HUES48 (cell line): ENCODE data around the gene SMAD7.

ENCODE experiments used
- H3K27ac ChIP-seq: one replicate; pipeline ENCODE4 v1.7.0; 2013; ENCODE audit warnings: low read depth, low read length, inconsistent platforms
- H3K27me3 ChIP-seq: 2 replicates; pipeline ENCODE4 v1.6.1; 2013; ENCODE audit warnings: mild to moderate bottlenecking, low read length; ENCODE audit not compliant: control insufficient read depth, insufficient read depth
- H3K36me3 ChIP-seq: 2 replicates; pipeline ENCODE4 v1.6.1; 2013; ENCODE audit warnings: low read length; ENCODE audit not compliant: control insufficient read depth, insufficient read depth
- H3K4me1 ChIP-seq: 2 replicates; pipeline ENCODE4 v1.6.1; 2013; ENCODE audit warnings: mild to moderate bottlenecking, low read length; ENCODE audit not compliant: control insufficient read depth, insufficient read depth
- H3K4me3 ChIP-seq: 2 replicates; pipeline ENCODE4 v1.5.1; 2013; ENCODE audit warnings: mild to moderate bottlenecking, low read depth, low read length
- H3K9ac ChIP-seq: 2 replicates; pipeline ENCODE4 v1.6.1; 2013; ENCODE audit warnings: mild to moderate bottlenecking, low read depth, low read length, moderate library complexity
- H3K9me3 ChIP-seq: 2 replicates; pipeline ENCODE4 v1.6.1; 2013; ENCODE audit warnings: low read length; ENCODE audit not compliant: control insufficient read depth, insufficient read depth

The SMAD7 gene, protein sequence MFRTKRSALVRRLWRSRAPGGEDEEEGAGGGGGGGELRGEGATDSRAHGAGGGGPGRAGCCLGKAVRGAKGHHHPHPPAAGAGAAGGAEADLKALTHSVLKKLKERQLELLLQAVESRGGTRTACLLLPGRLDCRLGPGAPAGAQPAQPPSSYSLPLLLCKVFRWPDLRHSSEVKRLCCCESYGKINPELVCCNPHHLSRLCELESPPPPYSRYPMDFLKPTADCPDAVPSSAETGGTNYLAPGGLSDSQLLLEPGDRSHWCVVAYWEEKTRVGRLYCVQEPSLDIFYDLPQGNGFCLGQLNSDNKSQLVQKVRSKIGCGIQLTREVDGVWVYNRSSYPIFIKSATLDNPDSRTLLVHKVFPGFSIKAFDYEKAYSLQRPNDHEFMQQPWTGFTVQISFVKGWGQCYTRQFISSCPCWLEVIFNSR

GRCh38 chr18:48950536-48951447 lies at the start of gene SMAD7:
TSS of gene SMAD7 (minus strand) at chr18:48950965. CDS start at chr18:48950424, 541 bp downstream.
- peaks cover 48% of the 10 kb centered on the region for H3K4me1 ChIP-seq
- H3K9me3 ChIP-seq = no peaks in the 10 kb centered on the region
- H3K36me3 ChIP-seq = peaks cover 24% of the 10 kb centered on the region
- peak within 1 kb of the TSS; percentile 64 for H3K9ac ChIP-seq
- peak within 1 kb of the TSS; percentile 87 for H3K27ac ChIP-seq
- H3K27me3 ChIP-seq = peaks cover 17% of the 10 kb centered on the region; the same call in 1 of the 2 replicates
- H3K4me3 ChIP-seq = peak within 1 kb of the TSS; percentile 70

DNA sequence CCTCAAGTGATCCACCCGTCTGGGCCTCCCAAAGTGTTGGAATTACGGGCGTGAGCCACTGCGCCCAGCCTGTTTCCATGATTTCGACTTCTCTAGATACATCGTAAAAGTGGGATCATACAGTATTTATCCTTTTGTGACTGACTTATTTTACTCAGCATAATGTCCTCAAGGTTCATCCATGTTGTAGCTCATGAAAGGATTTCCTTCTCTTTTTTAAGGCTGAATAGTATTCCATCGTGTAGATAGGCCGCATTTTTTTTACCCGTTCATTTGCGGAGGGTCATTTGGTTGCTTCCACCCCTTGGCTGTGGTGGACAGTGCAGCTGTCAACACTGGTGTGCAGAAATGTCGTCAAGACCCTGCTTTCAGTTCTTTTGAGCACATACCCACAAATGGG lies 48.8 kb upstream of the SMAD7 start:
- Histone ChIP-seq H3K27ac (no peak overlapping the region), H3K9ac (no peak overlapping the region), H3K36me3 (no peaks in the 10 kb centered on the region), H3K9me3 (no peaks in the 10 kb centered on the region), H3K4me1 (peaks cover 21% of the 10 kb centered on the region), H3K4me3 (no peak overlapping the region), H3K27me3 (no peaks in the 10 kb centered on the region; the same call in 1 of the 2 replicates)

GRCh38 chr18:48997985-48998831 lies 47.4 kb upstream of the SMAD7 start:
- Histone ChIP-seq H3K27ac (peak overlapping the region; percentile 84), H3K4me3 (no peak overlapping the region), H3K9ac (no peak overlapping the region)

GRCh38 chr18:48997681-48997984 lies 46.9 kb upstream of the SMAD7 start:
- H3K9ac ChIP-seq = no peak overlapping the region
- H3K27ac ChIP-seq = peak overlapping the region; percentile 84
- no peaks in the 10 kb centered on the region for H3K36me3 ChIP-seq
- H3K27me3 ChIP-seq = no peaks in the 10 kb centered on the region; the same call in 1 of the 2 replicates
- H3K4me1 ChIP-seq = peaks cover 21% of the 10 kb centered on the region
- H3K9me3 ChIP-seq = no peaks in the 10 kb centered on the region
- no peak overlapping the region for H3K4me3 ChIP-seq

More at GRCh38 chr18:48997985-48998831, 47.4 kb upstream of the SMAD7 start:
- Histone ChIP-seq H3K4me1 (peaks cover 21% of the 10 kb centered on the region), H3K36me3 (no peaks in the 10 kb centered on the region), H3K27me3 (no peaks in the 10 kb centered on the region; the same call in 1 of the 2 replicates), H3K9me3 (no peaks in the 10 kb centered on the region)

DNA sequence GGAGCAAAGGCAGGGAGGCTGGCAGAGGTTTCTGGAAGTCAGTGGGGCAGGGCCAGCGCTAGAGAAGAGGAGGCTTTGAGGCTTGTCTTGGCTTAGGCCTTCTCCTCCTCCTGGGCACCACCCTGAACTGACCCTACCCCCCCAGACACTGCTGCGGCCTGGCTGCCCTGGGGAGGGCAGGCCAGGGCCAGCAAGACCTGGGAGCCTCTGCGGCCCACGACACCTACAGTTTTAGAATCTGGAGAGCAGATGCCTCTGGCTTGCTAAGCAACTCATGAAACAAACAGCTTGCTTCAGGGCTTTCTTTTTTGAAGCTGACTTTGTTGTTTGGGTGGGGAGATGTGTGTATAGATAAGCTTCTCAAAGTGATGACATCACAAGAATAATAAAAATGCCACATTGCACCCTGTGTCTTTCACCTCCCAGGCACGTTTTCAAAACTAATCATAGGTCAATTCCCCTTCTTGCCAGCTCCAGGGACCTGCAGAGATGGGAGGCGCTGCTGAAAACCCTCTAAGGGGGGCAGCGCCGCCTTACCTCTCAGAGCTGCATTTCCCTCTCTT lies 46.2 kb upstream of the SMAD7 start:
- no peaks in the 10 kb centered on the region; the same call in 1 of the 2 replicates for H3K27me3 ChIP-seq
- H3K36me3 ChIP-seq = no peaks in the 10 kb centered on the region
- H3K9me3 ChIP-seq = no peaks in the 10 kb centered on the region
- H3K4me1 ChIP-seq = peaks cover 21% of the 10 kb centered on the region
- H3K27ac ChIP-seq = peak overlapping the region; percentile 84
- no peak overlapping the region for H3K9ac ChIP-seq
- no peak overlapping the region for H3K4me3 ChIP-seq

GRCh38 chr18:48996041-48996440 lies 45.3 kb upstream of the SMAD7 start:
- no peak overlapping the region for H3K27ac ChIP-seq
- H3K9ac ChIP-seq = no peak overlapping the region
- peaks cover 21% of the 10 kb centered on the region for H3K4me1 ChIP-seq
- H3K36me3 ChIP-seq = no peaks in the 10 kb centered on the region
- no peak overlapping the region for H3K4me3 ChIP-seq
- no peaks in the 10 kb centered on the region for H3K9me3 ChIP-seq
- H3K27me3 ChIP-seq = no peaks in the 10 kb centered on the region

- H3K9me3 ChIP-seq = no peaks in the 10 kb centered on the region
- no peak overlapping the region for H3K4me3 ChIP-seq
- H3K4me1 ChIP-seq = peaks cover 21% of the 10 kb centered on the region
- H3K36me3 ChIP-seq = no peaks in the 10 kb centered on the region
- no peak overlapping the region for H3K27ac ChIP-seq
- no peaks in the 10 kb centered on the region for H3K27me3 ChIP-seq
- no peak overlapping the region for H3K9ac ChIP-seq
Measured at GRCh38 chr18:48994926-48995835, 44.4 kb upstream of the SMAD7 start.

DNA sequence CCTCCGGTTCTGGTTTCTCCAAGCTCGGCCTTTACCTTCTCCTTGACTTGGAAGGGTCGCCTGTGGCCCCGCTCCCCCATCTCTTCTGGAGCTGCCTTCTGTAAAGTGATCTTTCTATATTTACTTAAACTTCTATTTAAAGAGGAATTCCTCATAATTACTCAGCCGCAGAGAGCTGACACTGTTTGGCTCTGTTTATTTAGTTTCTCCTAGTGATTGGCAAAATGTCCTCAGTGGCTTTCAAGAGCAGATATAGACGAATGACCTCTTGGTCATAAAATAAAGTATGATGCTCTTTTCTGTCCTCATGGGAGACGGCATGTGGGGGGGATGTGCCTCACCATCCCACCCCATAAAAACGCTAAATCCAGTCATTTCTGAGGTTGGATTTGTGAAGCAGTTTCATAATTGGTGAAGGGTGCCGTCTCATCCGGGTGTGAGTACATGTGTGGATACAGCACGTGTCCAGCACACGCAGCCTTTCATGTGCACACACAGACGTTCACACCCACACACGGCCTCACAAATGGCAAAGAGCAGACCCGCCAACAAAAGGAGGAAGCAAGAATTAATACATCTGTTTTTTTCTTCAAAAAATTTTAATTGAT lies 43.4 kb upstream of the SMAD7 start:
- Histone ChIP-seq H3K4me3 (no peak overlapping the region), H3K27ac (no peak overlapping the region), H3K9ac (no peak overlapping the region), H3K27me3 (no peaks in the 10 kb centered on the region), H3K4me1 (peaks cover 21% of the 10 kb centered on the region), H3K9me3 (no peaks in the 10 kb centered on the region), H3K36me3 (no peaks in the 10 kb centered on the region)

GRCh38 chr18:48993586-48993985 lies 42.8 kb upstream of the SMAD7 start:
- Histone ChIP-seq H3K9me3 (no peaks in the 10 kb centered on the region), H3K27me3 (no peaks in the 10 kb centered on the region), H3K36me3 (no peaks in the 10 kb centered on the region), H3K4me1 (peaks cover 18% of the 10 kb centered on the region), H3K27ac (no peak overlapping the region), H3K4me3 (no peak overlapping the region), H3K9ac (no peak overlapping the region)
